Erythroblast (primary cell): ENCODE results near the gene LSM5.

Experiments used
- GATA1 ChIP-seq: IDR thresholded peaks from 2 replicates; pipeline ENCODE4 v1.6.1; 2011; ENCODE audit warnings: low read depth, mild to moderate bottlenecking, control low read depth, low read length, moderate library complexity
- POLR2A ChIP-seq: IDR thresholded peaks from 2 replicates; pipeline ENCODE4 v1.6.1; 2011; ENCODE audit warnings: mild to moderate bottlenecking, low read length

- TF ChIP-seq POLR2A (no peak), GATA1 (no peak)
These were observed 46.4 kb upstream of the LSM5 start for GRCh38 chr7:32536585-32536984.
